ENCODE results near the gene MT1A. TPM values are rescaled to one million over a fixed set of nuclear protein-coding genes. Genes with fewer than 3 reads are reported as not detected.

Gene MT1A
- total and polyA plus RNA-seq, 2 experiments from 2014 or later, result 1.9 TPM; not detected in 1

DNA sequence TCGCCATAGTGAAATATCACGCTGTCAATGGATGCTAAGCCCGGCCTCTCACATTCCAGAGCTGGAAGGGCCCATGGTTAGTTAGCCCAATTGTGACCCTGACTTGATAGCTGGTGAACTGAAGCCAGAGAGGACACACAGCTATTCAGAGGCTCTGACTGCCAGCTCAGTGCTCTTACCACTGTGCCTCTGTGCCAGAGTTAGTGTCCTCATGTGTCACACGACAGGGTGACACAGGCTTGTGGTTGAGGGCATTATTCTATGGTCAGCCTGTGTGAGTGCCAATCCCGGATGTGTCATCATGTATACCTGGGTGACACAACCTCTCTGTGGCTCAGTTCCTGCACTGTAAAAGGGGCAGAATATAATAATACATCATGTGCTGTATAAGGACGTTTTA, 41.4 kb downstream of the MT1A start:
- no peaks in the 10 kb centered on the region for H3K9me2 ChIP-seq (replicated peaks; ENCODE audit: insufficient read depth)
- H3K4me2 ChIP-seq, result no peak overlapping the region
- 86% methylated on average over 6 of the region's 6 CpGs for WGBS (ENCODE audit: low lambda C conversion rate, missing lambda C conversion rate)
- H3K27ac ChIP-seq, result no peak overlapping the region
- no peak for DNase-seq (ENCODE audit: low spot score)
- peaks cover 7% of the 10 kb centered on the region for H3K4me1 ChIP-seq (ENCODE audit: insufficient read depth)
- H4K20me1 ChIP-seq (ENCODE audit: insufficient read depth, poor library complexity, severe bottlenecking), result no peaks in the 10 kb centered on the region
- TF ChIP-seq EZH2phosphoT487 (IDR thresholded peaks at IDR 0.05; ENCODE audit: low read depth, severe bottlenecking, unreplicated experiment), result no peak
- no peak for TF ChIP-seq EZH2 (IDR thresholded peaks at IDR 0.05; ENCODE audit: borderline replicate concordance)
- TF ChIP-seq, protein P1, sequence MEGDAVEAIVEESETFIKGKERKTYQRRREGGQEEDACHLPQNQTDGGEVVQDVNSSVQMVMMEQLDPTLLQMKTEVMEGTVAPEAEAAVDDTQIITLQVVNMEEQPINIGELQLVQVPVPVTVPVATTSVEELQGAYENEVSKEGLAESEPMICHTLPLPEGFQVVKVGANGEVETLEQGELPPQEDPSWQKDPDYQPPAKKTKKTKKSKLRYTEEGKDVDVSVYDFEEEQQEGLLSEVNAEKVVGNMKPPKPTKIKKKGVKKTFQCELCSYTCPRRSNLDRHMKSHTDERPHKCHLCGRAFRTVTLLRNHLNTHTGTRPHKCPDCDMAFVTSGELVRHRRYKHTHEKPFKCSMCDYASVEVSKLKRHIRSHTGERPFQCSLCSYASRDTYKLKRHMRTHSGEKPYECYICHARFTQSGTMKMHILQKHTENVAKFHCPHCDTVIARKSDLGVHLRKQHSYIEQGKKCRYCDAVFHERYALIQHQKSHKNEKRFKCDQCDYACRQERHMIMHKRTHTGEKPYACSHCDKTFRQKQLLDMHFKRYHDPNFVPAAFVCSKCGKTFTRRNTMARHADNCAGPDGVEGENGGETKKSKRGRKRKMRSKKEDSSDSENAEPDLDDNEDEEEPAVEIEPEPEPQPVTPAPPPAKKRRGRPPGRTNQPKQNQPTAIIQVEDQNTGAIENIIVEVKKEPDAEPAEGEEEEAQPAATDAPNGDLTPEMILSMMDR (IDR thresholded peaks at IDR 0.05; ENCODE audit: poor library complexity), result no peak
- H3K79me2 ChIP-seq, result no peaks in the 10 kb centered on the region
- H3K4me3 ChIP-seq, result no peak overlapping the region
- H2AFZ ChIP-seq, result no peak overlapping the region
- H3K27me3 ChIP-seq, result peaks cover 46% of the 10 kb centered on the region
- no peaks in the 10 kb centered on the region for H3K36me3 ChIP-seq (replicated peaks; ENCODE audit: insufficient read depth, low read depth)
- no peaks in the 10 kb centered on the region for H3K9me3 ChIP-seq (ENCODE audit: low read depth)

DNA sequence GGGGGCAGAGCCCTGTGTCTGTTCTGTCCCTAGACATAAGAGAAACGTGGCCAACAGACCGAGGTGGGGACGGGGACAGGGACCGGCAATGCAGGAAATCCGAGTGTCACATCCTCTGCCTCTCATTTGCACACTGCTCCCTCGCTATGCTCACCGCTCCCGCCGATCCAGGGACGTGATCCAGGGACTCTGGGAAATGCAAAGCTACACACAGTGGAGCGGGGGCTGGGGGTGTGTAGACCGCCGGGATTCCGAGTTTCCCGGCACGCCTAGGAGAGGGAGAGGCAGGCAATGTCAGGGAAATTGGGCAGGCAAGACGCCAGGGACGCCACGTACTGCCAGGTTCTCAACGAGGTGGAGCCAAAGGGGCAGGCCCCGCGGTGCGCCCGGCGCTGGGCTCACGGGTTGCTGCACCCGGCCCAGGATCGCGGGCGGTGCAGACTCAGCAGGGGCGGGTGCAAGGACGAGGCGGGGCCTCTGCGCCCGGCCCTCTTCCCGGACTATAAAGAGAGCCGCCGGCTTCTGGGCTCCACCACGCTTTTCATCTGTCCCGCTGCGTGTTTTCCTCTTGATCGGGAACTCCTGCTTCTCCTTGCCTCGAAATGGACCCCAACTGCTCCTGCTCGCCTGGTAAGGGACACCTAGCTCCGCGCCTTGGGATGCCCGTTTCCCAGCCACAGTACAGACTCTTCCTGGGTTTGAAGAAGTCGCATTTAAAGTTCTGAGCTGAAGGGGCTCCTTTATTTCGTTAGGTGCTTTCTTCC, 43.7 kb downstream of the MT1A start, which contains the start of gene MT1X:
Gene MT1X (plus strand): TSS at position 532 of the 764 bp plus-strand sequence. CDS start 71 bp downstream, at position 603.
- no peaks in the 10 kb centered on the region for H3K9me2 ChIP-seq (replicated peaks; ENCODE audit: insufficient read depth)
- H3K9me3 ChIP-seq (ENCODE audit: low read depth), result no peaks in the 10 kb centered on the region
- no peak within 1 kb of the TSS for H3K27ac ChIP-seq
- peak within 1 kb of the TSS; percentile 43 for H2AFZ ChIP-seq
- H4K20me1 ChIP-seq (ENCODE audit: insufficient read depth, poor library complexity, severe bottlenecking), result no peaks in the 10 kb centered on the region
- WGBS (ENCODE audit: low lambda C conversion rate, missing lambda C conversion rate), result 2% methylated on average over 47 of the region's 49 CpGs
- TF ChIP-seq EZH2 (IDR thresholded peaks at IDR 0.05; ENCODE audit: borderline replicate concordance), result no peak
- TF ChIP-seq, protein P1 (IDR thresholded peaks at IDR 0.05; ENCODE audit: poor library complexity), result no peak
- TF ChIP-seq EZH2phosphoT487 (IDR thresholded peaks at IDR 0.05; ENCODE audit: low read depth, severe bottlenecking, unreplicated experiment), result no peak
- H3K4me2 ChIP-seq, result peak within 1 kb of the TSS; percentile 78
- DNase-seq (ENCODE audit: low spot score), result peak; percentile 93
- peak within 1 kb of the TSS; percentile 29 for H3K4me3 ChIP-seq
- H3K36me3 ChIP-seq (replicated peaks; ENCODE audit: insufficient read depth, low read depth), result no peaks in the 10 kb centered on the region
- peaks cover 7% of the 10 kb centered on the region for H3K4me1 ChIP-seq (ENCODE audit: insufficient read depth)
- peaks cover 23% of the 10 kb centered on the region for H3K27me3 ChIP-seq
- no peaks in the 10 kb centered on the region for H3K79me2 ChIP-seq

DNA sequence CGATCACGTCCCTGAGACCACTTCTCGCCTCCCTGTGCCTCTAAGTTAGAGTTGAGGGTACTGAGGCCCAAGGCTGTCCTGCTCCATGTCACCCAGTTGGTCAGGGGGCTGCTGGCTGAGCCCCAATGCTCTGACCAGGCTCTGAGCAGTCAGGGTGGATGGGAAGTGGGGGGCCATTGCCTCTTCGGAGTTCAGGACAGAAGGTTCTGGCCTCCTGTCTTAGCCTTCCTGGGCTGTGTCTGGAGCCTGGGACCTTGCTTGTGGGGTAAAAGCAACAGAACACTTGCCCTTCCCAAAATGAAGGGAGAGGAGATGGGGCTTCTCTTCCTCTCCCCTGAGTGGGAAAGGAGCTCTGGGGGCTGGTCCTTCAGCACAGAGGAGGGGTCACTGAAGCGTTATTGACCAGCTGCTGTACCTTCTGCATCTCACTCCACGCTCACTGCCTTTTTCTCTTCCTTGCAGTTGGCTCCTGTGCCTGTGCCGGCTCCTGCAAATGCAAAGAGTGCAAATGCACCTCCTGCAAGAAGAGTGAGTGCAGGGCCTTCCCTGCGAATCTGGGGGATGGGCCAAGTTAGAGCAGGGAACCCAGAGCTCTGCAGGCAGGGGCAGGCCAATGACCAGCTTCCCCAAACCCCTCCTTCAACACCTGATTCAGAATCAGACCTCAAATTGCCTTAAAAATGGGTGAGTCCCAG, 44.4 kb downstream of the MT1A start:
- H3K27ac ChIP-seq, result no peak overlapping the region
- H3K4me2 ChIP-seq, result peak overlapping the region; percentile 78
- H3K79me2 ChIP-seq, result no peaks in the 10 kb centered on the region
- no peaks in the 10 kb centered on the region for H4K20me1 ChIP-seq (ENCODE audit: insufficient read depth, poor library complexity, severe bottlenecking)
- H3K4me1 ChIP-seq (ENCODE audit: insufficient read depth), result peaks cover 7% of the 10 kb centered on the region
- no peak for DNase-seq (ENCODE audit: low spot score)
- TF ChIP-seq EZH2phosphoT487 (IDR thresholded peaks at IDR 0.05; ENCODE audit: low read depth, severe bottlenecking, unreplicated experiment) (no peak), EZH2 (IDR thresholded peaks at IDR 0.05; ENCODE audit: borderline replicate concordance) (peak; percentile 35)
- TF ChIP-seq, protein P1 (IDR thresholded peaks at IDR 0.05; ENCODE audit: poor library complexity), result no peak
- H3K36me3 ChIP-seq (replicated peaks; ENCODE audit: insufficient read depth, low read depth), result no peaks in the 10 kb centered on the region
- H3K9me3 ChIP-seq (ENCODE audit: low read depth), result no peaks in the 10 kb centered on the region
- peak overlapping the region; percentile 43 for H2AFZ ChIP-seq
- 39% methylated on average over 8 of the region's 8 CpGs for WGBS (ENCODE audit: low lambda C conversion rate, missing lambda C conversion rate)
- no peaks in the 10 kb centered on the region for H3K9me2 ChIP-seq (replicated peaks; ENCODE audit: insufficient read depth)
- peak overlapping the region; percentile 6 for H3K4me3 ChIP-seq
- H3K27me3 ChIP-seq, result peaks cover 16% of the 10 kb centered on the region
